CD4-positive, alpha-beta T cell treated with Interleukin-6 at 100 ng/mL for 8 hours (primary cell): ENCODE data around the gene UNK.
"Not testable (repeated sequence)": the region's sequence is repeated elsewhere in the genome, so short reads cannot be mapped to it uniquely, and the experiment has no call there.

Experiments
- DNase-seq: peaks from one replicate; pipeline ENCODE4 v3.0.0-alpha.2; 2020; ENCODE audit warnings: mixed read lengths, low spot score

Gene UNK

GRCh38 chr17:75755205-75755901 lies 29.3 kb upstream of the UNK start:
- no peak for DNase-seq

- no peak for DNase-seq
Observed at GRCh38 chr17:75755990-75756389, 28.6 kb upstream of the UNK start.

DNA sequence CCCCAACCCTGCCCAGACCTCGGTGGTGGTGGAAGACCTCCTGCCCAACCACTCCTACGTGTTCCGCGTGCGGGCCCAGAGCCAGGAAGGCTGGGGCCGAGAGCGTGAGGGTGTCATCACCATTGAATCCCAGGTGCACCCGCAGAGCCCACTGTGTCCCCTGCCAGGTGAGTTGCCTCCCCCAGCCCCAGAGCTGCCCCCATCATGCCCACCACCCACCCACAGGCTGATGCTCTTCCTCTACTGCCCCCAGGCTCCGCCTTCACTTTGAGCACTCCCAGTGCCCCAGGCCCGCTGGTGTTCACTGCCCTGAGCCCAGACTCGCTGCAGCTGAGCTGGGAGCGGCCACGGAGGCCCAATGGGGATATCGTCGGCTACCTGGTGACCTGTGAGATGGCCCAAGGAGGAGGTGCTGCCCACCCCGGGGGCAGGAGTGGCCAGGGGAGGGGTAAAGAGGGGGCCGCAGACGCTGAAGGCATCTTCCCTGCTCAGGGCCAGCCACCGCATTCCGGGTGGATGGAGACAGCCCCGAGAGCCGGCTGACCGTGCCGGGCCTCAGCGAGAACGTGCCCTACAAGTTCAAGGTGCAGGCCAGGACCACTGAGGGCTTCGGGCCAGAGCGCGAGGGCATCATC lies 28.0 kb upstream of the UNK start:
- no peak for DNase-seq

GRCh38 chr17:75757086-75757681 lies 27.4 kb upstream of the UNK start:
- DNase-seq: no peak

- no peak for DNase-seq
Observed at GRCh38 chr17:75758131-75758905, 26.3 kb upstream of the UNK start.

GRCh38 chr17:75759457-75759856 lies 25.1 kb upstream of the UNK start:
- DNase-seq: no peak

GRCh38 chr17:75759978-75760640 lies 24.5 kb upstream of the UNK start:
- DNase-seq: not testable (repeated sequence)

DNA sequence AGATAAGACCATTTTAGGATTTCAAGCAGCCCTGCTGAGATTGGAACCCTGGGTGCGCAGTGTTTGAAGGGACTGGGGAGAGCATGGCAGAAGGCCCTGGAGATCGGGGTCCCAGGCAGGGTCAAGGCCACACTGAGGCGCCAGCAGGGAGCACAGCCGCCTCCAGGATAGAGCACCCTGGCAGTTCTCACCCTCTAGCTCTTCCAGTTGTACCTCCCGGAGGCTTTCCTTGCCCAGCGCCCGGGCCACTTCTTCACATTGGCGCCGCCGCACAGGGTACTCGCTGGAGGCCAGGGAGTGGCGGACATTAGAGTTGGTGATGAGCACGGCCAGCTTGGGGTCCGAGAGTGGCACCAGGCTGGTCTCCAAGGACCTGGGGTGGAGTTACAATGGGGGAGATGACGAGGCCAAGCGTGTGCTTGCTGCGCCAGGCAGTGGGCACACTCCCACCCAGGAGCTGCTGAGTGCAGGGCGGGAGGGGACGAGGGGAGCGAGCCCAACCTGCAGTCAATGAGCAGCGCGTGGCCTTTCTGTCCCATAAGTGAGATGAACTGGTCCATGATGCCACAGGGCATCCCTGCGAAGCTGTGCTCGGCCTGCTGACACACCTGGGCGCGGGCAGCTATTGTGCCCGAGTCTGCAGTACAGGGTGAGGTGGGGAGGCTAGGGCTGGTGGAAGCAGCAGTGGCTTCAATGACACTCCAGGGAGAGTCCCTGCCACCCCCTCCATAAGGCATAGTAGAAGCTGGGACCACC lies 21.9 kb upstream of the UNK start:
- DNase-seq: no peak

DNA sequence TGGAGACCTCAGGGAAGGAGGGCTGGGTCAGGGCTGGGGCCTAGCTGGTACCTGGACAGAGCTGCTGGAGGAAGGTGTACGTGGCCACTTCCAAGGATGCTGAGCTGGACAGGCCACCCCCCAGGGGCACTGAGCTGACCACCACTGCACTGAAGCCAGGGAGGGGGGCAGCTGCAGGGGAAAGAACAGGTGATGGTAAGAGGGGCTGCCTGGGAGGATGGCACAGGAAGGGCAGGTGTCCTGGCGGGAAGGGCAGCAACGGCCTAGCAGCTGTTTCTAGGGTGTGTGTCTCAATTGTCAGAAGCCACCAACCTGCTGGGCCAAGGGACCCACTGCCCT lies 21.4 kb upstream of the UNK start:
- no peak for DNase-seq

GRCh38 chr17:75763613-75764416 lies 20.8 kb upstream of the UNK start:
- DNase-seq: no peak

DNA sequence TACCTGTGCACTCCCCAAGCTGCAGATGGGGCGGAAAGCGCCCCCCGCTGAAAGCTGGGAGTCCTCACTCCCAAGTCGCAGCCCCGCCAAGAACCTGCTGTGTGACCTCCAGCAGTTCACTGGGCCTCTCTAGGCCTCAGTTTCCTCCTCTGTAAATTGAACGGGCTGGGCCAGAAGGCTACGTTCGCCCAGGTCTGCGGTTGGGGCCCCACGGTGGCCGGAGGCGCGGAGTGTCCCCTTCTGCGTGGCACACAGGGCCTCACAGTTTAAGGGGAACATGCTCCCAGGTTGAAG lies 20.2 kb upstream of the UNK start:
- no peak for DNase-seq

- DNase-seq: peak; percentile 72
Observed at GRCh38 chr17:75764711-75765421, 19.7 kb upstream of the UNK start, which contains the start of gene GALK1. Gene GALK1, minus strand, starts transcription at chr17:75765192. Its CDS starts 56 bp downstream, at chr17:75765136.

DNA sequence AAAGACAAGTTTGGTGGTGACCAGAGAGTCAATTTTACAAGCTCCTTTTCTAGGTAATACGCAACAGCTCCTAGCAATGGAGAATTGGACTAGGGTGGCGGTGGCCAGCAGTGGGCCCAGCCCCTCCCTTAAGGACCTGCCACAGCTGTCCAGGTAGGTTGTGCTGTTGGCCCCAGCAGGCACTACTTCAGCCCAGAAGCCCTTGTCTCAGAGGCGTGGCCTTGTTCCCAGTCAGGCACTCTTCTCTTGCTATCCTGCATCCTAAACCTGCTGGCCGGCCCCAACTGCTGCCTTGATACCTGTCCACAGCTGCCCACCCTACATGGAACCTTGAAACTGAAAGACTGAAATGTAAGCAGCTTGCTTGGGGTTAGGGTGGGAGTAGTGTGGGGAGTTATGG lies 18.6 kb upstream of the UNK start:
- no peak for DNase-seq

GRCh38 chr17:75767881-75768280 lies 16.7 kb upstream of the UNK start:
- no peak for DNase-seq

DNA sequence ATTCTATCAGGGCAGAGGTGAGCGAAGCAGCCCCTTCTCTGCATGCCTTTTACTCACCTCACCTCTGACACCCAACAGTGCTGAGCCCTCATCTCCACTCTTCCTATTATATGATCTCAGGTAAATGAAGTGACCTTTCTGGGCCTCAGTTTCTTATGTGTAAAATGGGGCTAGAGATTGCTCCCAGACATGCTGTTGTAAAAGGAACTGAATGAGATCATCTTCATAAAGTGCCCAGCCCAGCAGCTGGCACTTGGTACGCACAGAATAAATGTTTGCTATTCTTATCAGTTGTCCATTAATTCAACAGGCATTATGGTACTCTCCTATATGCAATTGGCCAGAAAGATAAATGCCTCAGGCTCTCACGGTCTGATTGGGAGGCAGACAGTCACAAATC lies 15.1 kb upstream of the UNK start:
- no peak for DNase-seq

DNA sequence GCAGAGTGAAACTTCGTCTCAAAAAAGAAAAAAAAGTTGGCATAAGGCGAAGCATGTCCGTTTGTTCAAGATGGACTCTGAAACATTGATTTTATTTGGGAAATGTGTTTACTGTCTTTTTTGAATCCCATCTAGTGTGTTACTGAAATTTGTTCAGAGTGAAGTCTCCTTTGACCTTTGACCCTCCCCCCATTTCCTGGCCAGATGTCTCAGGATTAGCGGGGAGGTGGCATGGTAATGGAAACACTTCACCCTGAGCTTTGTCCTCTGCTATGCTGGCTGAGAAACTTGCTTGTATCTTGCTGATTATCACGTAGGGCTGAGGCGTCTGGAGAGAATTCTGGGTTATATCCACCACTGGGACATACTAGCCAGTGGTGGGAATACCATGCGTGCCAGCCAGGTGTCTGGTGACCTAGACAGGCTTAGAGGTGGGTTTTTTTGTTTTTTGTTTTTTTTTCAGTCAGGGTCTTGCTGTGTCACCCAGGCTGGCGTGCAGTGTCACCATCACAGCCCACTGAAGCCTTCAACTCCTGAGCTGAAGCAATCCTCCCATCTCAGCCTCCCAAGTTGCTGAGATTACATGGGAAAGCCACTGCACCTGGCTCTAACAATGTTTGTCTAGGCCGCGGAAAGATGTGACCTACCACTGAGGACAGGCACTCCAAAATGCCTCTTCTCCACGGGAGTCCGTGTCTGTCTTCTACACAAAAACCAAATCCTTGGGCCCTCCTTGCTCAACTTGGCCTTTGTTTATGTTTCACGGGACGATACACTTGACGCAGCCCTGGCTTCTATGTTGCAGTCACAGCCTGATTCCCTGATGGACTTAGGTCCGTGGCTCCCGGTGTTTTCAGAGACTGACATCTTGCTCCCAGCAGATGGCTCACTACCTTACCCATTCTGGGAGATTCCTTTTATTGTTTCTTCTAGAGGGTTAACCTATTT lies 13.0 kb upstream of the UNK start:
- no peak for DNase-seq

- DNase-seq: no peak
Observed at GRCh38 chr17:75773121-75773807, 11.3 kb upstream of the UNK start.

DNA sequence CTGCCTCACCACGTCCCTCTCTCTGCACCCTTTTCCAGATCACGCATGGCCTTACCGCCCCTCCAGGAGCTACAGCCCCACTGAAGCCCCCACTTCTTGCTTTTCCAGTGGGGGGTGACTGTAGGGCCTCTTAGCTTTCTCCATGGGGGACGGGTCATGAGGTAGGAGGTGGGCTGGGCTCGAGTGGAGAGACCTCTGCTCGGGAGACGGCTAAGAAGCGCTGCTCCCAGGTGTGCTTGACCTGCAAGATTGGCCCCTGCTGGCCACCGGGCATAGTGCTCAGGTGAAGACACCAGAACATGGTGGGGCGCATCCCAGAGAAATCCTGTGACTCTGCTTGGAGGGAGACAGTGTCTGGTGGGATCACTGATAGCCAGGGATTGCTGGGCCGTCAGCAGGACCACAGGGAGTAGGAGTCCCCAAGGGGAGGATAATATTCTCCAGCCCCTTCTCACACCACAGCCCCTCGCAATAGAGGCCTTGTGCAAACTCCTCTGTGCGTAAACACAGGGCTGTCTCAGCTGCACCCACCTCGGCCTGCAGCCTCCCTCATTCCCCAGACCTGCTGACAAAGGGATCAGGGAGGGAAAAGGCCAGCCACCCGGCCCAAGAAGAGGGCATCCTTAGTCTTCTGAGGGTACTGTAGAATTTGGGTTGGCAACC lies 10.7 kb upstream of the UNK start:
- no peak for DNase-seq
